Memory B cell (primary cell): ENCODE results near the gene KLK5.
"Not testable (repeated sequence)": the region's sequence is repeated elsewhere in the genome, so short reads cannot be mapped to it uniquely, and the experiment has no call there.

Experiments used
- ATAC-seq: fragments of 150-1000 bp; cut with Tn5 transposase; 2 replicates; pipeline ENCODE4 v1.10.0; 2021; ENCODE audit warnings: low read depth, mild to moderate bottlenecking, moderate library complexity
- DNase-seq, 2 donors: peaks; one replicate each; pipeline ENCODE4 v3.0.0; 2022; ENCODE audit warnings: low spot score in 2 of 2
- H3K27ac Mint-ChIP-seq: one replicate; pipeline ENCODE4 v1.8.0; 2022; ENCODE audit warnings: mild to moderate bottlenecking, moderate library complexity, mixed read lengths
- H3K27me3 Mint-ChIP-seq: one replicate; pipeline ENCODE4 v1.8.0; 2022; ENCODE audit warnings: mixed read lengths
- H3K36me3 Mint-ChIP-seq: one replicate; pipeline ENCODE4 v1.8.0; 2022; ENCODE audit warnings: mild to moderate bottlenecking, mixed read lengths
- H3K4me1 Mint-ChIP-seq: one replicate; pipeline ENCODE4 v1.8.0; 2022; ENCODE audit warnings: mixed read lengths
- H3K4me3 Mint-ChIP-seq: one replicate; pipeline ENCODE4 v1.8.0; 2022; ENCODE audit warnings: mild to moderate bottlenecking, moderate library complexity, mixed read lengths
- H3K9me3 Mint-ChIP-seq: one replicate; pipeline ENCODE4 v1.8.0; 2022; ENCODE audit warnings: mixed read lengths

The KLK5 gene

DNA sequence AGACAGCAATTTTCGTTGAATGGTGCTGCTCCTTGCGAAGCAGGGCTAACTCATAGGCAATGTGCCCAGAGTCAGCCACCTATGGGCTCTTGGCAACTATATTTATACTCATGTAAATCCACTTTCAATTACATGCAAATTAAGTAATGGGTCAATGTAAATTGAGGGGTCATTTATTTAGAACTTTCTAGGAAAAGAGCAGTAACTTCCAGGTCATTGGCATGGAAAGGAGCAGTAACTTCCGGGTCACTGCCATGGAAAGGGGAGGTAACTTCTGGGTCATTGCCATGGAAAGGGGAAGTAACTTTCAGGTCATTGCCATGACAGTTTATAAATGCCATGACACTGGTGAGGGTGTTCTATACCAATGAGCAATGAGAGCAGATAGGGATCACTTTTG is 53.3 kb downstream of the KLK5 start:
- peak overlapping the region; percentile 67 for H3K27ac Mint-ChIP-seq
- H3K9me3 Mint-ChIP-seq = peaks cover 4% of the 10 kb centered on the region
- DNase-seq (no peak), ATAC-seq (no peak)
- H3K4me1 Mint-ChIP-seq = peaks cover 25% of the 10 kb centered on the region
- no peaks in the 10 kb centered on the region for H3K27me3 Mint-ChIP-seq
- peaks cover 3% of the 10 kb centered on the region for H3K36me3 Mint-ChIP-seq
- no peak overlapping the region for H3K4me3 Mint-ChIP-seq

DNA sequence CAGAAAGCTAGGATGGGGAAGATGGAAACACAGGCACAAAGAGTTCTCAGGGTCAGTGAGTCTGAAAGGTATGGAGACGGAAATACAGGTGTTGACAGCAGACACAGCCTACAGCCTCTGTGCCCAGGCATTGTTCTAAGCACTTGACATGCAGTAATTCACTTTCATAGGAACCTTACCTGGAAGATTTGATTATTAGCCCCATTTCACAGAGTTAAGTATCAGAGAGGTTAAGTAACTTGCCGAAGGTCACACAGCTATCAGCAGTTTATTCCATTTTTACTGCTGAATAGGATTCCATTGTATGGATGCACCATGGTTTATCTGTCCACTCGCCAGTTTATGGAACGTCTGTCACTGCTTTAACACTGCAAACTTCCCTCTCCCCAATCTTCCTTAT is 54.8 kb downstream of the KLK5 start:
- Mint-ChIP-seq H3K27ac (peak overlapping the region; percentile 97), H3K9me3 (peaks cover 4% of the 10 kb centered on the region), H3K4me1 (peaks cover 25% of the 10 kb centered on the region), H3K27me3 (no peaks in the 10 kb centered on the region), H3K36me3 (peaks cover 3% of the 10 kb centered on the region), H3K4me3 (no peak overlapping the region)
- ATAC-seq (no peak), DNase-seq (no peak)

- Mint-ChIP-seq H3K4me1 (peaks cover 25% of the 10 kb centered on the region), H3K27ac (peak overlapping the region; percentile 97), H3K27me3 (no peaks in the 10 kb centered on the region), H3K9me3 (peaks cover 4% of the 10 kb centered on the region), H3K36me3 (peaks cover 3% of the 10 kb centered on the region), H3K4me3 (no peak overlapping the region)
- ATAC-seq = no peak
- no peak for DNase-seq
Observed at GRCh38 chr19:50897612-50898011, 55.2 kb downstream of the KLK5 start.

DNA sequence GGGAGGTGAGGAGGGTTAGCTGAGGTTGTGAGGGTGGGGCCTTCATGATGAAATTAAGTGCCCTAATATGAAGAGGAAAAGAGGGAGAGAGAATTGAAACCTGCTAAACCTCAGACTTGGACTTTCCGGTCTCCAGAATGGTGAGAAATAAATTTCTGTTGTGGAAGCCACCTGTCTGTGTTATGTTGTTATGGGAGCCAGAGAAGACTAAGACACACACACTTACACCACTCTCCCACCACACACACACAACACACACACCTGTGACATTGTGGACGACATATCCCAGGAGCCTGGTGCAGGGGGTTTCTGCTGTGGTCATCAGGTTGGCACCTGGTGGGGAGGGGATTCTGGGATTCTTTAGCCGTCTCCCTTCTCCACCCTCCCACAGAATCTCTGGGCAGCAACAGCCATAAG is 55.6 kb downstream of the KLK5 start:
- peak overlapping the region; percentile 54 for H3K4me3 Mint-ChIP-seq

DNA sequence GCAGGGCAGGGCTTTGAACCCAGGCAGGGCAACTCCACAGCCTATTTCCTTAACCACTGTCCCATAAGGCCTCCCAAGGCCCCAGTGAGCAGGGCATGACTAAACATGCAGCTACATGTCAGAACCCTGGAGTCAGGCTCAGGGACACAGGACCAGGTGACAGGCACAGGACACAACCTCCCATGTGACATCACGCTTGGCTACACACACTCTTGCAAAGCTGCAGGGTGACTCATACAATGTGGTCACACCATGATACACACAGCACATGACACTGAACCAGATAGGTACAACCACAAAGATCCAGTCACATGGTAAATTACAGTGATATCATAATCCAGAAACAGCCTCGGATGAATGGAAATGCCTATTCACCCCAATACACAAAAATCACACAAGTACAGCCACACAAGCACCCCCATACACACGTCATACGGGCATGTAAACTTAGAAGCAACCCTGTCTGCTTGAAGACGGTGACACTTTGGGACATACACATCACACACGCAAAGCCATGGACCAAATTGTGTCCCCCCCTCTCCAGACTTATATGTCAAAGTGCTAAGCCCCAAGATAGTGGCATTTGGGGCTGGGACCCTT is 56.1 kb downstream of the KLK5 start:
- H3K9me3 Mint-ChIP-seq = peaks cover 4% of the 10 kb centered on the region
- peaks cover 3% of the 10 kb centered on the region for H3K36me3 Mint-ChIP-seq
- no peaks in the 10 kb centered on the region for H3K27me3 Mint-ChIP-seq
- ATAC-seq (peak; percentile 87), DNase-seq (peak; percentile 60 to 77)
- H3K4me1 Mint-ChIP-seq = peaks cover 25% of the 10 kb centered on the region
- peak overlapping the region; percentile 97 for H3K27ac Mint-ChIP-seq
- H3K4me3 Mint-ChIP-seq = peak overlapping the region; percentile 54

More for the DNA sequence above, 55.6 kb downstream of the KLK5 start:
- DNase-seq (peak in 1 of 2 donors; percentile 36), ATAC-seq (peak; percentile 46)
- peak overlapping the region; percentile 97 for H3K27ac Mint-ChIP-seq
- H3K27me3 Mint-ChIP-seq = no peaks in the 10 kb centered on the region
- H3K36me3 Mint-ChIP-seq = peaks cover 3% of the 10 kb centered on the region
- peaks cover 25% of the 10 kb centered on the region for H3K4me1 Mint-ChIP-seq
- peaks cover 4% of the 10 kb centered on the region for H3K9me3 Mint-ChIP-seq

DNA sequence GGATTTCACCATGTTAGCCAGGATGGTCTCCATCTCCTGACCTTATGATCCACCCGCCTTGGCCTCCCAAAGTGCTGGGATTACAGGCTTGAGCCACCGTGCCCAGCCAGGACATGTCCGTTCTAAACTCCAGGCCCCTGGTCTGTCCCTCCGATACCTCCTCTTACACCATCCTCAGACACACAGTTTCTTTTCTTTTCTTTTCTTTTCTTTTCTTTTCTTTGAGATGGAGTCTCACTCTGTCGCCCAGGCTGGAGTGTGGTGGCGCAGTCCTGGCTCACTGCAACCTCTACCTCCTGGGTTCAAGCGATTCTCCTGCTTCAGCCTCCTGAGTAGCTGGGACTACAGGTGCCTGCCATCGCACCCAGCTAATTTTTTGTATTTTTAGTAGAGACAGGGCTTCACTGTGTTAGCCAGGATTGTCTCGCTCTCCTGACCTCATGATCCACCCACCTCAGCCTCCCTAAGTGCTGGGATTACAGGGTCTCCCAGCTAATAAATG is 56.7 kb downstream of the KLK5 start:
- not testable (repeated sequence) for DNase-seq, ATAC-seq, H3K9me3 Mint-ChIP-seq, H3K4me3 Mint-ChIP-seq, H3K36me3 Mint-ChIP-seq, H3K27me3 Mint-ChIP-seq
- Mint-ChIP-seq H3K4me1 (peaks cover 28% of the 10 kb centered on the region), H3K27ac (peak overlapping the region; percentile 97)

DNA sequence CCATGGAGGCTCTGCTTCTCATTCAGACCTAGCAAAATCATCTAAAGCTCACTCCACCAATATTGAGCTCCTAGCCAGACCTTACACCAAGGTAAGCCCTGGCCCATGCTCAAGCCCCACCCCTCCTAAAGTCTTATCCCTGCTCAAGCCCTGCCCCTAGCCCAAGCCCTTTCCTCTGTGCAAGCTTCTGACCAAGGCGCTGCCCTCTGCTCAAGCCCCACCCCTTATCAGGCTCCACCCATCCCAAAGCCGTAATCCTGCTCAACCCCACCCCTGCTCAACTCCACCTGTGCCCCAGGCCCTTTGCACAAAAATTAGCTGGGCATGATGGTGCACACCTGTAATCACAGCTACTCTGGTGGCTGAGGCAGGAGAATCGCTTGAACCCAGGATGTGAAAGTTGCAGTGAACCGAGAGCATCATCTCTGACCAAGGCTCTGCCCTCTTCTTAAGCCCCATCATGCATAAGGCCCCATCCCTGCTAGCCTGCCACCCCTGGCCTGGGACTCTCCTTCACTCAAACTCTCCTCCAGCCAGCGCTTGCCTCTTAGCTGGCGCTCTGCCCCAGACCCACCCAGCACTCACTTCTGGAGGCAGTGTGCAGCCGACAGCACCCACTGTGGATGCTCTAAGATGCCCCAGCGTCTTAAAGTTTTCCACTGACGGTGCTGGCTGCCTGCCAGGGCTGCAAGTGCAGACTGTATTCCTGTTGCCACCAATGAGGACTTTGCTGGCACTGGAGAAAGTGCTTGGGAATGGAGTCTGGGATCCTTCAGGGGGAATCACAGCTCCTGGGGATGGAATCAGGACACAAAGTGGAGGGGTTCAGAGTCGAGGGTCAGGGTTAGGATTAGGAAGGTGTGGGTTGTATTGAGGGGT is 58.1 kb downstream of the KLK5 start:
- ATAC-seq = no peak
- no peak for DNase-seq
- no peak overlapping the region for H3K4me3 Mint-ChIP-seq
- H3K9me3 Mint-ChIP-seq = peaks cover 4% of the 10 kb centered on the region
- peaks cover 33% of the 10 kb centered on the region for H3K4me1 Mint-ChIP-seq
- peaks cover 3% of the 10 kb centered on the region for H3K36me3 Mint-ChIP-seq
- H3K27me3 Mint-ChIP-seq = no peaks in the 10 kb centered on the region
- peak overlapping the region; percentile 79 for H3K27ac Mint-ChIP-seq
